ENCODE measurements around the gene BTBD17. TPM values are rescaled to one million over a fixed set of nuclear protein-coding genes. Genes with fewer than 3 reads are reported as not detected.
A peak's percentile ranks its signal among the peaks of the same experiment; 100 is the strongest.

Gene BTBD17
- polyA plus RNA-seq, 3 donors = not detected

DNA sequence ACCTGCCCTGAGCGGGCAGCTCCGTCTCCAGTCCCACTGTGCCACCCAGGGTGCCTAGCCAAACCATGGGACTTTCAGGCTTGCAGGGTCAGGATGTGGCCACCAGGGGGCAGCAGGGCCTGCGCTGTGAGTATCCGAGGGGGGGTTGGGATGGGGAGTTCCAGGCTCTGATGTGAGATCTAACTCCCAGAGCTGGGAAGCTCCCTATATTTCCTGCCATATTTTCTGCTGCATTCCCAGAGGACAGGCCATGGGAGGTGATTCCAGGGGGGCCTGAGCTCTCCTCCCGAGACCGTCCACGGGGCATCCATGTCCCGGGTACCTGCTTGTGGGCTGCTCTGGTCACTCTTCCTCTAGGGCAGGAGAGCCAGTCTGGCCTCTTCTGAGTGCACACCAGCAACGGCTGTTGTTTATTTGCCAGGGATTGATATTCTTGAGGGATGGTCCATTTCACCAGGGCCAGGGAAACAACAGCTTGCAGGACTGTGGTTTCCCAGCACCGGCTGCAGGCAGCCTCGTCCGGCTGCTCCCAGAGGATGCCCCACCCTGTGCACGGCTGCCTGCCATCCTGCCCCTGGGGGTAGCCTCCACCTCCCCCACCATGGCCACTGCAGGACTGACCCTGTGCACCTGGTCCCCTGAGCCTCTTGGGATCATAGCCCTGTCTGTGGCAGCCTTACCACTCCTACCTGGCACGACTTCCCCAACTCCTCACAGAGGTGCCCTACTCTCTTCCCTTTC is 6.8 kb upstream of the BTBD17 start:
- Histone ChIP-seq H4K20me1 (ENCODE audit: insufficient read depth, low read length) (no peaks in the 10 kb centered on the region), H3K9ac (ENCODE audit: insufficient read depth, low read length, poor library complexity, severe bottlenecking) (no peak overlapping the region), H3K9me3 (replicated peaks in 1 of 2; ENCODE audit: control insufficient read depth in 1 of 2, insufficient read depth in 1 of 2, low read length in 2 of 2) (no peaks in the 10 kb centered on the region), H2AFZ (ENCODE audit: insufficient read depth, low read depth, low read length, poor library complexity, severe bottlenecking) (no peak overlapping the region), H3K27me3 (ENCODE audit: control insufficient read depth in 2 of 2, insufficient read depth in 2 of 2, low read length in 2 of 2) (no peaks in the 10 kb centered on the region), H3K4me3 (replicated peaks in 1 of 3; ENCODE audit: low read depth in 2 of 3, low read length in 3 of 3) (peak overlapping the region in 1 of 3 experiments; percentile 46), H3K36me3 (replicated peaks in 1 of 2; ENCODE audit: control insufficient read depth in 1 of 2, insufficient read depth in 2 of 2, low read length in 2 of 2) (no peaks in the 10 kb centered on the region), H3K27ac (ENCODE audit: low read depth in 1 of 2, low read length in 2 of 2) (no peak overlapping the region), H3K4me1 (ENCODE audit: control insufficient read depth in 1 of 2, insufficient read depth in 2 of 2, low read length in 2 of 2) (peaks cover 17% of the 10 kb centered on the region in 2 donors), H3K4me2 (replicated peaks; ENCODE audit: extremely low read depth, low read length, poor library complexity, severe bottlenecking) (peak overlapping the region; percentile 46), H3K79me2 (ENCODE audit: insufficient read depth, low read length) (no peaks in the 10 kb centered on the region)
- no peaks in the 10 kb centered on the region for H3K36me3 Mint-ChIP-seq
- H3K9me3 Mint-ChIP-seq = peaks cover 0 to 7% (median 0%) of the 10 kb centered on the region in 7 donors
- H3K27ac Mint-ChIP-seq = peak overlapping the region in 3 of 7 donors; percentile 38 to 73 (median 54)
- peak overlapping the region in 1 of 2 donors; percentile 73 for H3K4me3 Mint-ChIP-seq
- peaks cover 3 to 22% (median 9%) of the 10 kb centered on the region in 3 donors for H3K27me3 Mint-ChIP-seq (ENCODE audit: low read depth in 3 of 3)
- peak; percentile 64 to 79 (median 65) for DNase-seq
- intact Hi-C loops (cut with micrococcal nuclease) = no loop called here
- H3K4me1 Mint-ChIP-seq = peaks cover 15% of the 10 kb centered on the region
- TF ChIP-seq, protein P1, sequence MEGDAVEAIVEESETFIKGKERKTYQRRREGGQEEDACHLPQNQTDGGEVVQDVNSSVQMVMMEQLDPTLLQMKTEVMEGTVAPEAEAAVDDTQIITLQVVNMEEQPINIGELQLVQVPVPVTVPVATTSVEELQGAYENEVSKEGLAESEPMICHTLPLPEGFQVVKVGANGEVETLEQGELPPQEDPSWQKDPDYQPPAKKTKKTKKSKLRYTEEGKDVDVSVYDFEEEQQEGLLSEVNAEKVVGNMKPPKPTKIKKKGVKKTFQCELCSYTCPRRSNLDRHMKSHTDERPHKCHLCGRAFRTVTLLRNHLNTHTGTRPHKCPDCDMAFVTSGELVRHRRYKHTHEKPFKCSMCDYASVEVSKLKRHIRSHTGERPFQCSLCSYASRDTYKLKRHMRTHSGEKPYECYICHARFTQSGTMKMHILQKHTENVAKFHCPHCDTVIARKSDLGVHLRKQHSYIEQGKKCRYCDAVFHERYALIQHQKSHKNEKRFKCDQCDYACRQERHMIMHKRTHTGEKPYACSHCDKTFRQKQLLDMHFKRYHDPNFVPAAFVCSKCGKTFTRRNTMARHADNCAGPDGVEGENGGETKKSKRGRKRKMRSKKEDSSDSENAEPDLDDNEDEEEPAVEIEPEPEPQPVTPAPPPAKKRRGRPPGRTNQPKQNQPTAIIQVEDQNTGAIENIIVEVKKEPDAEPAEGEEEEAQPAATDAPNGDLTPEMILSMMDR (IDR thresholded peaks at IDR 0.05) = peak; percentile 99
- WGBS (ENCODE audit: insufficient coverage) = 12% methylated on average over 14 of the region's 14 CpGs

DNA sequence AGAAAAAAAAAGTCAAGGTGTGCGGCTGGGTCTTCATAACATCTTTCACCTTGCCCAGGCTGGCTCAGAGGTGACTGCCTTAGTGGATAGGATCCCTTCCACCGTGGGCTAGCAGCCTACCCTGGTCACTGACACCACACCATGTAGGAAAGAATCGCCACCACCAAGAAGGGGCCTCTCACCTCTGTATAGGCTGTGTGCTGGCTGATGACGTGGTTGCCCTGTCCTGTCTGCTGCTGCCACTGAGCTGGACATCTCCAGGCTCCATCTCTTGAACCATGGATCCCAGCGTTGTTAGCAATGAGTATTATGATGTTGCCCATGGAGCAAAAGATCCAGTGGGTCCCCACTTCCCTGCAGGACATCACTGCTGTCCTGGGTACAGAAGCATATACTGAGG is 5.5 kb upstream of the BTBD17 start, which contains the start of gene GPR142:
TSS of gene GPR142 (plus strand) at position 301 of the 400 bp plus-strand sequence. CDS start 2,035 bp downstream, outside the sequence.
- 100% methylated on average over 4 of the region's 5 CpGs for WGBS (ENCODE audit: insufficient coverage)
- Mint-ChIP-seq H3K27me3 (ENCODE audit: low read depth in 3 of 3) (peaks cover 8 to 28% (median 11%) of the 10 kb centered on the region in 3 donors), H3K36me3 (no peaks in the 10 kb centered on the region), H3K9me3 (peaks cover 0 to 7% (median 0%) of the 10 kb centered on the region in 7 donors), H3K4me3 (no peak within 1 kb of the TSS), H3K4me1 (peaks cover 15% of the 10 kb centered on the region), H3K27ac (peak within 1 kb of the TSS in 1 of 7 donors; percentile 46)
- Histone ChIP-seq H3K27me3 (ENCODE audit: control insufficient read depth in 2 of 2, insufficient read depth in 2 of 2, low read length in 2 of 2) (peaks cover 0 to 2% of the 10 kb centered on the region in 2 donors), H3K9ac (ENCODE audit: insufficient read depth, low read length, poor library complexity, severe bottlenecking) (no peak within 1 kb of the TSS), H3K36me3 (replicated peaks in 1 of 2; ENCODE audit: control insufficient read depth in 1 of 2, insufficient read depth in 2 of 2, low read length in 2 of 2) (no peaks in the 10 kb centered on the region), H3K4me1 (ENCODE audit: control insufficient read depth in 1 of 2, insufficient read depth in 2 of 2, low read length in 2 of 2) (peaks cover 17% of the 10 kb centered on the region in 2 donors), H3K79me2 (ENCODE audit: insufficient read depth, low read length) (no peaks in the 10 kb centered on the region), H4K20me1 (ENCODE audit: insufficient read depth, low read length) (no peaks in the 10 kb centered on the region), H3K27ac (ENCODE audit: low read depth in 1 of 2, low read length in 2 of 2) (no peak within 1 kb of the TSS), H3K4me3 (replicated peaks in 1 of 3; ENCODE audit: low read depth in 2 of 3, low read length in 3 of 3) (no peak within 1 kb of the TSS), H3K9me3 (replicated peaks in 1 of 2; ENCODE audit: control insufficient read depth in 1 of 2, insufficient read depth in 1 of 2, low read length in 2 of 2) (no peaks in the 10 kb centered on the region), H3K4me2 (replicated peaks; ENCODE audit: extremely low read depth, low read length, poor library complexity, severe bottlenecking) (peak within 1 kb of the TSS; percentile 46), H2AFZ (ENCODE audit: insufficient read depth, low read depth, low read length, poor library complexity, severe bottlenecking) (no peak within 1 kb of the TSS)
- intact Hi-C loops (cut with micrococcal nuclease) = no loop called here
- DNase-seq = no peak
- TF ChIP-seq, protein P1 (IDR thresholded peaks at IDR 0.05) = no peak

Data from CD14-positive monocyte (primary cell).